Lower leg skin (tissue), 4 donors: Measurements from ENCODE around the gene SEMA3C. TPM values are rescaled to one million over a fixed set of nuclear protein-coding genes. Genes with fewer than 3 reads are reported as not detected.

Source experiments
- DNase-seq, 2 donors: peaks; one replicate each; pipeline ENCODE4 v3.0.0-alpha.2; 2019; ENCODE audit warnings: low spot score in 2 of 2
- H3K4me3 ChIP-seq: fragments of 200-600 bp; sonication (generic); 2 replicates; pipeline ENCODE4 v1.5.1; 2017; ENCODE audit warnings: mild to moderate bottlenecking, low read depth; ENCODE audit not compliant: poor library complexity, severe bottlenecking
- CTCF ChIP-seq, 3 donors: fragments of 450-650 bp; IDR thresholded peaks; one replicate each; pipeline ENCODE4 v1.5.1; 2016; ENCODE audit warnings: antibody characterized with exemption in 3 of 3, mild to moderate bottlenecking in 3 of 3, moderate library complexity in 2 of 3
- POLR2A ChIP-seq, 2 donors: fragments of 450-650 bp; IDR thresholded peaks; one replicate each; pipeline ENCODE4 v1.6.1; 2016 to 2017; ENCODE audit warnings: antibody characterized with exemption in 2 of 2, mild to moderate bottlenecking in 1 of 2, moderate library complexity in 1 of 2
- WGBS, 2 donors: methylation state at CpG; one replicate each; pipeline ENCODE4 v1.1.5; 2018; 5-methylcytosine and 5-hydroxymethylcytosine counted together
- intact Hi-C: fragments of 100-400 bp; cut with DNase I; formaldehyde crosslinking; loops from one replicate; pipeline ENCODE4 v1.15.0; 2023; ENCODE audit warnings: low total_unique reads
- total RNA-seq, 4 donors: library from RNA; depleted of rRNA; stranded (reverse); fragments of >200 nt; gene quantifications; one replicate each; pipeline ENCODE4 v1.1.0, GENCODE V29; 2016

SEMA3C gene
- total RNA-seq, 4 donors from 2014 or later = 53.0 to 96.6 (median 70.7) TPM

- intact Hi-C loops = no loop called here
- no peak for DNase-seq
- WGBS, 2 donors = 59 to 84% methylated on average over 2 of the region's 2 CpGs
- H3K4me3 ChIP-seq = no peak overlapping the region
- TF ChIP-seq CTCF (IDR thresholded peaks at IDR 0.05) = no peak
- no peak for TF ChIP-seq POLR2A (IDR thresholded peaks at IDR 0.05)
Observed at GRCh38 chr7:80838643-80839042, 80.2 kb downstream of the SEMA3C start.

DNA sequence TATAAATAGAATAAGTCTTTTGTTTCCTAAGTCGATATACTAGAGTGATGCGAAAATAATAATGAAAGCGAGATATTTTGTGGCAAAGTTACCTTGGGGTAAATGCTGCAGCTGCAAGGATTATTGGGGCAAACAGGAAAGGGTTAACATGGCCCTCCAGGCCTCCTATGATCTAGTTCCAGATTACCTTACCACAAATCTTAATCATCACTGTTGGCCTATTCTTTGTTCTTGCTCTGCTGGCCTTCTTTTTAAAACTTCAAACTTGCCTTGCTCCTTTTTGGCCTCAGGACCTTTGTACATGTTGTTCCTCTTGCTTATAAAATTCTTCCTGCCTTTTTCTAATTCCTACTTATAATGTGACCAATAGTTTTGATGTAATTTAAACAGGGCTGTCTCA, 81.5 kb downstream of the SEMA3C start:
- 87 to 89% methylated on average over 3 of the region's 3 CpGs for WGBS, 2 donors
- DNase-seq = no peak
- intact Hi-C loops = no loop called here
- TF ChIP-seq POLR2A (IDR thresholded peaks at IDR 0.05) (no peak), CTCF (IDR thresholded peaks at IDR 0.05) (no peak)
- no peak overlapping the region for H3K4me3 ChIP-seq

GRCh38 chr7:80835251-80835650, 83.6 kb downstream of the SEMA3C start:
- no peak for TF ChIP-seq CTCF (IDR thresholded peaks at IDR 0.05)
- TF ChIP-seq POLR2A (IDR thresholded peaks at IDR 0.05) = no peak
- DNase-seq = no peak
- H3K4me3 ChIP-seq = no peak overlapping the region
- intact Hi-C loops = no loop called here
- 72 to 76% methylated on average over 2 of the region's 2 CpGs for WGBS, 2 donors

- TF ChIP-seq CTCF (IDR thresholded peaks at IDR 0.05) (no peak), POLR2A (IDR thresholded peaks at IDR 0.05) (no peak)
- 68% methylated on average over 10 of the region's 10 CpGs for WGBS, 2 donors
- intact Hi-C loops = no loop called here
Observed at GRCh38 chr7:80833289-80834268, 85.3 kb downstream of the SEMA3C start.

DNA sequence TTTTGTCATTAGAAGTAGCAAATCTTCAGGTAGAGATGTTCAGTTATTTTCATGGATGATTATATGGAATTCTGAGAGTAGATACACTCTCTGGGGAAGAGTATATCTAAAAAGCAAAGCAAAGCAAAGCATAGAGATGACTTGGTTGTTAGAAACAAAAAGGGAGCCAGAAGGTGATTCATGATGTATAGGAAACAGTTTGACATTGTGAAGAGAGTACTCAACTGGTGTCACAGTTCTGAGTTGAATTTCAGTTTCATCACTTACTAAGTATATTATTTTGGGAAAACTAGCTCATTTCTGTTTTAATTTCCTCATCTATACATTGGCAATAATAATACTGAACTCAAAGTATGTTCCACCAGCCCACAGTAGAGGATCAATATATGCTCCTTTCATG, 86.8 kb downstream of the SEMA3C start:
- no peak for DNase-seq
- TF ChIP-seq CTCF (IDR thresholded peaks at IDR 0.05) = no peak
- TF ChIP-seq POLR2A (IDR thresholded peaks at IDR 0.05) = no peak
- intact Hi-C loops = no loop called here
- no peak overlapping the region for H3K4me3 ChIP-seq

More at GRCh38 chr7:80833289-80834268, 85.3 kb downstream of the SEMA3C start:
- no peak for DNase-seq
- no peak overlapping the region for H3K4me3 ChIP-seq
